NOMO-1 treated with dmso at 0.1 percent for 144 hours (cell line): ENCODE results near the gene DUT.

Experiments
- DNase-seq: peaks from one replicate; lab custom pipeline; 2025; ENCODE audit not compliant: unreplicated experiment; lab: John Stamatoyannopoulos, UW

The DUT gene

DNA sequence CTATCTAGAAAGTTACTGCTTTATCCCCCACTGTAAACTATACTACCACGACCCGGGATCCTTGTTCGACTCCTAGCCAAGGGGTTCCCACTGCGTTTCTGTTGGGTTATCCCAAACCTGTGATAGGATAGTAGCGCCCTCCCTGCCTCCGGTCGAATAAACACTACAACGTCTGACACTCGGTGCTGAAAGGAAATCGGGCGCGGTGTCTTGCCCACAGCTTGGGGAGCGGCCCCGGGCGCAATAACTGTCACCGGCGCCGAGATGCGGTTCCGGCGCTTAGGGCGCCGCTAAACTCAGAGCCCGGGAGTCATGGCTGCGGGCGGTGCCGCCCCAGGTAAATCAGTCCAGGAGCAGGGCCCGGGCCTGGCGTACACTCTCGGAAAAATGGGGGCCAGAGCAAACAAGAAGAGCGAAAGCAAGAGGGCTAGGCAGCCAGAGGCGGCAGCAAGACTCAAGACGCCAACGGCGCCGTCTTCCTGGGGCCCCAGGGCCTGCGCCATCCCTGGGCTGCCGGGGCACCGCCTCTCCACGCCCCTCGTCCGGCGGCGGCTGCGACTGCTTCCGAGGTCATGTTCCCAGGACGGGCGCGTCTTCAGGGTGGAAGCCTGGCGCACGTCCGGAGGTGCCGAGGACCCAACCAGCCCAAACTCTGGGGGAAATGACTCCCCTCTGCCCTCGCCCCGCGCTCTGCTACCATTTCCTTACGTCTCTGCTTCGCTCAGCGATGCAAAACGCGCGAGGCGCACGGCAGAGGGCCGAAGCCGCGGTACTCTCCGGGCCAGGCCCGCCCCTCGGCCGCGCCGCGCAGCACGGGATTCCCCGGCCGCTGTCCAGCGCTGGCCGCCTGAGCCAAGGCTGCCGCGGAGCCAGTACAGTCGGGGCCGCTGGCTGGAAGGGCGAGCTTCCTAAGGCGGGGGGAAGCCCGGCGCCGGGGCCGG is at the start of gene DUT:
Gene DUT, plus strand, starts transcription at position 575 of the 941 bp plus-strand sequence. Its CDS starts 87 bp downstream, at position 662.
- DNase-seq: peak; percentile 56

DNA sequence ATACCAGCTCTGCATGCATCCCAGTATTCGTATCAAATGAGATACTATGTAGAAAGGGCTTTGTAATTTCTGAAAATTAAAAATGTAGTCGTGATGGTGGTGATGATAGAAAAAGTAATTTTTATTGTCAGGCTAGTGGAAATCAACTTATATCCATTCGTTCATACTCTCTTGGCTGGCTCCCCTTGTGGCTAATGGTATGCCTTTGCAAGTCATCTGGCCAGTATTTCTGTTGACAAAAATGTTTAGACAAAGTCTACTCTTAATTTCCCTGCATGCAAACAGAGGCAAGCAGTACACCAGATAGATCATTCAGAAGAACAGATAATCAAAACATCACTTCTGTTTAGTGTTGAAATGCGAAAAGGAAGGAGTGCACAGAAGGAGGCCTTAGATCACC is 49.6 kb upstream of the DUT start:
- no peak for DNase-seq

DNA sequence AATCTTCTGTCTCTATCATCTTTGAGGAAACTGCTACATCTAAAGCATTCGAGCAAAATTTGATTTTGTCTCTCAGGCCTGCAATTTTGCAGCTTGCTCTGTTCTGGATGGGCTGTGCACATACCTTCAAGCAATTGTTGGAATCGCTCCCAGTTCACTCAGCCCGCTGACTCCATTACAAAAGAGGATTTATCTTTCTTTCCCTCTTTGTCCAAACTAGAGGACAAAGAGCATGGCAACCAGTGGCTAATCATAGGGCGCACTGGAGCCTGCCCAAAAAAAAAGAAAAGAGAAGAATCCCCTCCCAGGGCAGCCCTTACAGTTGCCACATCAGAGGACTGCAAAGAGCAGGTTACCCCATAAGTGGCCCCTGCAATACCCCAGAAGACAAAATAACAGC is 49.0 kb upstream of the DUT start:
- DNase-seq: no peak

DNA sequence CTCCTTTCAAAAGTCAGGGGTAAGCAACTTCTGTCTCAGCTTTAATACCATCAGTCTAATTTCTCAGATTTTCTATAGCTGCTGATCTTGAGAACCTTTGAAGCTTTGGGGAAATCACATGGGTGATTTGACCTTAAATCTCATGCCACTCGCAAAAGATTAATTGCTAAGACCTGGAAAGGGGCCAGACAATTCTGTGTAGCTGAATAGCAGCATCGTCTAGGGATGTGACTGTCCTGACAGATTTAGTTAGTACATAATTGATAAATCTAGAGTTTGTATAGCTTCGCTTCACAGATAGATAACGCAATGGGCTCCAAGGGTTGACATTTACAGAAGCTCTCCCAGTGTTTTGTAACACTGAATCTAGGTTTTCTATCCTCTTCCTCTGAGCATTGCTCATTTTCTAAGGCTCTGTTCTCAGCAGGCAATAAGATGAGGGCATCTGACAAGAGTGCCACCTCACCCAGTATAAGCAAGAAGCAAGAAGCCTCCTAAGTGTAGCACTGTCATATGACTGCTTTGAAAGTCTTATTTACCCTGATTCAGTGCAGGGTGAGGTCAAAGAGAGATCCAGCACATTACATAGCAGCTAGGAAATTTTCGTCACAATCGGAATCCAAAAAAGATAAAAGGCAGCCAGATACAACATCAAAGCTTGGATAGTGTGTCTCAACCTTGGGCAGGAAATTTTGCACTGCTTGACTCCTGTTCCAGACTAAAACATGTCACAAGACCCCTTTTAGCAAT is 47.7 kb upstream of the DUT start:
- no peak for DNase-seq

DNA sequence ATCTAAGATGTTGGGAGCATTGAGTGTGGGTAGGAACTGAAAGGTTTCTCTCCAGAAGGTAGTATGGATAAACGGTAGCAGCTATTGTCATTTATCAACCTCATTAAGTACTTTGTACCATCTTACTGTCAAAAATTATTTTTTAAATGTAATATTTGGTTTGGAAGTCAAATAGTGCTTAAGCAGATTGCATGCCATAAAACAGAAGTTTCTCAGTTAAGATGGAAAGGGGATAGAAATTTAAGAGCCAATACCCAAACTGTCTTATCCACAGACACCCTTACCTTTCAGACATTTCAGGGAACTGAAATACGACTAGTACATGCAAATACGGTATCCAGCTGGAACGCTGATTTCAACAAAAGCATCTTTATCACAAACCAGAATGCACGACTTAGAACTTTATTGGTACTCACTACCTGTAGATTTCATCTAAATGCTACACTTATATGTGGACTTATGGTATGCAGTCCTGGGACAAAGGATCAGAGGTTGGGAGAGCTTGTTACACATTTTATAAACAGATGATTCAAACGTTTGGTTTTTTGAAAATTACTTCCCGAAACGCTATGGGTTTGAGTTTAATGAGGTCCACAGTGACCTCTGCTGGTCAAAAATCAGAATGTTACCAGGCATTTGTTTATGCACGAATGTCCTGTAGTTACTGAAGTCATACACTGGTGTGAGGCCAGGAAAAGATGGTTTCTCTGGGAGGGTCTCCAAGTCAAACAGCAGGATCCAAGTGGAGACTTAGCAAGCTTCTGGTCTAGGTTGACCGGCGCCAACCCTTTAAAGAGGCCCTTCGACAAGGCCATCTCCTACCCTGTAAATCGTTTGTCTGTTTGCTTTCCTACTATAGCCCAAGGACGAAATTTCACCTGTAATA is 45.7 kb upstream of the DUT start:
- DNase-seq: peak; percentile 9

DNA sequence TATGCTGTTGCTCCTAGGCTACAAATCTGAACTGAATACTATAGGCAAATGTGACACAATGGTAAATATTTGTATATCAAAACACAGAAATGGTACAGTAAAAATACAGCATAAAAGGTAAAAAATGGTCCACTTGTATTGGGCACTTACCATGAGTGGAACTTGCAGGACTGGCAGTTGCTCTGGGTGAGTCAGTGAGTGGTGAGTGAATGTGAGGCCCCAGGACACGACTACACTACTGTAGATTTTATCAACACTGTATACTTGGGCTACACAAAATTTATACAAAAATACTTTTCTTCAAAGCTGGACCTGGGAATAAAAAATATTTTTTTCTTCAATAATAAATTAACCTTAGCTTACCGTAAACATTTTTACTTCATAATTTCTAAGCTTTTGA is 41.6 kb upstream of the DUT start:
- no peak for DNase-seq

DNA sequence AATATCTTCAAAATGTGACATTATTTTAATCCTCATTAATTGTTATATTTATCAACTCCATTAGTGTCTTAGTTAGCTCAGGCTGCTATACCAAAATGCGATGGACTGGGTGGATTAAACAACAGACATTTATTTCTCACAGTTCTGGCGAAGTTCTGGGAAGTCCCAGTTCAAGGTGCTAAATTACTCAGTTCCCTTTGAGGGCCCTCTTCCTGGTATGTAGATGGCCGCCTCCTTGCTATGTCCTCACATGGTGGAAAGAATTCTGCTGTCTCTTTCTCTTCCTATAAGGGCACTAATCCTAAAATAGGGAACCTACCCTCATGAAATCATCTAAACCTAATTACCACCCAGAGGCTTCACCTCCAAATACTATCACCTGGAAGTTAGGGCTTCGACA is 38.8 kb upstream of the DUT start:
- DNase-seq: no peak

DNA sequence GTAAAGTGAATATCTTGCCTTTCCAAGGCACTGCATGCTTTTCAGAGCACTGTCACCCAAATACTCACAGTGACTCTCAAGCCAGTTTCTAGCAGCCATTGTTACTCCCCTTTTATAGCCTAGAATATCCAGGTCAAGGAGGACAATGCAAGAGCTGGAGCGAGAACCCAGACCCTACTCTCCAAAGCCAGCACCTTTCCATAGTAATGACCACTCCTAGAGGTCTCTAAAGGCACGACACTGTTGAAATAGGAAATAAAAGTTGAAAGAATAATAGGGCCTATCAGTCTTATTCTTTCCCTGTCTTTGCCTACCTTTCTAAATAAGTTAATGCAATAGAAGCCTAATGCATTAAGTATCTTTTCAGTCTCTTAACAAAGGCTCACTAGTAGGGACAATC is 33.6 kb upstream of the DUT start:
- no peak for DNase-seq

DNA sequence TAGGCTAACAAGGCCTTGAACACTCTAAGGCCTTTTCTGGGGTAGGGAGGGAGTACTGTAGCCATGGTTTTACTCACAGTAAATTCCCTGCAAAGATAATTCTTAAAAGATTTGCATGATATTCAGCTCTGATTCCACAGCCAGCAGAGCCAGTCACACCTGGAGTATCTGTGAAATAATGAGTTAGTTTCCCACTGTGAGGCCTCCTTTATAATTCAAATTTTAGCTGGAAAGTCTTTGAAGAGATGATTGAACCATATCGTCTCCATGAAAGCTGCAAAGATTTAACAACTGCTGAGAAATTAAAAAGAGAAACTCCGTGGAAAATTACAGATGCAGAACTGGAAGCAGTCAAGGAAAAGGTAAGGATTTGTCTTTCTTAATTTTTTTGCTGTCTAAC is 32.3 kb upstream of the DUT start:
- DNase-seq: no peak

DNA sequence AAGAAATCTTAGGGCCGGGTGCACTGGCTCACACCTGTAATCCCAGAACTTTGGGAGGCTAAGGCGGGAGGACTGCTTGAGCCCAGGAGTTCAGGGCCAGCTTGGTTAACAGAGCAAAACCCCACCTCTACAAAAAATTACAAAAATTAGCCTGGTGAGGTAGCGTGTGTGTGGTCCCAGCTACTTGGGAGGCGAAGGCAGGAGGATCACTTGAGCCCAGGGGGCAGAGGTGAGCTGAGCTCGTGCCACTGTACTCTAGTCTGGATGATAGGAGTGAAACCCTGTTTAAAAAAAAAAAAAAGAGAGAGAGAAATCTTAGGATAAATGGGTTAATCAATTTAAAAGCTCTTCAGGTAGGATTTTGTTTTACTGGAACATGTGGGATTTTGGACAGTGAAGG is 31.2 kb upstream of the DUT start:
- no peak for DNase-seq

DNA sequence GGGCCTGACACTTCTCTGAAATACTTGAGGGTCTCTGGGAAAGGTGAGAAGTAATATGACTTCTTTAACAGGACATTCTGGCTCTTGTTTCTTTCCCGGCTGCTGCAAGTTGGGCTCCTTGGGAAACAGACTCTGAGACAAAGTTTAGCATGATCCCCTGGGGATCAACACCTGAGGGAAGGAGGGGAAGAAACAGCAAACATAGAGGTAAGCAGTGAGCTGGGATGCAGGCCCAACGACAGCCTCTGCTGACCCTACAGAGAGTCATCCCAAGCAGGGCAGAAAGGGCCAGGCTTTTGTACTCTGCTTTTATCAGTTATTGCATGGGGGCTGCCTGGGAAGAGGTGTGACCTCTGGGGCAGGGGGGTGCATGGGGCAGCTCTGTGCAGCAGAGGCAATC is 26.8 kb upstream of the DUT start:
- no peak for DNase-seq

DNA sequence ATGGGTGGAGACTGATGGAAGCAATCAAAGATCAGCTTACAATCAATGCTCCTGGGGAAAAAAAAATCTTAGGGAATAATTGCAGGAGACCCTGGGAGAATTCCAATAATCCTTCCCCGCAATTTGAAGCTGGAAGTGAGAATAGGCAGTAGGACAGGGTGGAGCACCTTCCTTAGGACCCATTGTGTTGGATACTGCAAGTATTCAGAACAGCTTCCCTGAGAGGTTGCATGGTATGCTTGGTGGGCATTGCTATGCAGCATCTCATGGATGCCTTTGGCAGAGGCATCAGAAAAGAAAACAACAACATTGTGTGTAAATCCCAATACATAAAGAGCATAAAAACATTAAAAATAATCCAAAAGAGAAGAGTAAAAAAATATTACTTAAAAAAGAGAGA is 24.6 kb upstream of the DUT start:
- DNase-seq: no peak

DNA sequence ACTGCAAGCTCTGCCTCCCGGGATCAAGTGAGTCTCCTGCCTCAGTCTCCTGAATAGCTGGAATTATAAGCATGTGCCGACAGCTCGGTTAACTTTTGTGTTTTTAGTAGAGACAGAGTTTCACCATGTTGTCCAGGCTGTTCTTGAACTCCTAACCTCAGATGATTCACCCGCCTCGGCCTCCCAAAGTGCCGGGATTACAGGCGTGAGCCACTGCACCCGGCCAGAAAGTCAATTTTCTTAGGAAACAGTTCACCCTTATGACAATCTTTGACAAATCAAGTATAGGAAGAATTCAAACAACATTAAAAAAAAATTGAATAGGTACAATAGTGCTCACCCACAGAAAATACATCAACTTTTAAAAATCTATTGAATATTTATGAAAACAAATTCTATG is 23.6 kb upstream of the DUT start:
- DNase-seq: no peak

DNA sequence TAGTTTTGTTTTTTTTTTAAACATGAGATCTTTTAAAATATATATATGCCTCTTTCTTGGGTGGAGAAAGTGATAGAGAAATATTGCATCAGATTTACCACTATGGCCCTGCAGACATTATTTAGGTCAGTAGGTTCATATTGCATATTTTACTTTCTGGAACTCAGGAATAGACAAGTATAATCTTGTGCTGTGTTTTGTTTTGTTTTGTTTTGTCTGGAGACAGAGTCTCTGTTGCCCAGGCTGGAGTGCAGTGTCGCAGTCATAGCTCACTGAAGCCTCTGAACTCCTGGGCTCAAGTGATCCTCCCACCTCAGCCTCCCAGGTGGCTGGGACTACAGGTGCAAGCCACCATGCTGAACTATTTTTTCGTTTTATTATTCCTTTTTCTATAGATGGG is 21.5 kb upstream of the DUT start:
- DNase-seq: no peak

DNA sequence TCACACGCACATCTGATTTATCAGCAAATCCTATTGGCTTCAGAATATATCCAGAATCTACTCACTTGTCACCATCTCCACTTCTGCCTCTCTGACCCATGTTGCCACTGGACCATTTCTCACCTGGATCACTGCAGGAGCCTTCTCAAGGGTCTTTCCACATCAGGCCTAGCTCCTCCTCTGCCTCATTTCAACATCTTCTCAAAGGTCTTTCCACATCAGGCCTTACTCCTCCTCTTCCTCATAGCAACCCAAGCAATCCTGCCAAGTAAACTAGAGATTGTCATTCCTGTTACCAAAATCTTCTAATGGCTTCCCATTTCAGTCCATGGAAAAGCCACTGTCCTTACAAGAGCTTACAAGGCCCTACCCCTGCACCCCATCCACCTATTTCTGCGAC is 18.0 kb upstream of the DUT start:
- DNase-seq: no peak

DNA sequence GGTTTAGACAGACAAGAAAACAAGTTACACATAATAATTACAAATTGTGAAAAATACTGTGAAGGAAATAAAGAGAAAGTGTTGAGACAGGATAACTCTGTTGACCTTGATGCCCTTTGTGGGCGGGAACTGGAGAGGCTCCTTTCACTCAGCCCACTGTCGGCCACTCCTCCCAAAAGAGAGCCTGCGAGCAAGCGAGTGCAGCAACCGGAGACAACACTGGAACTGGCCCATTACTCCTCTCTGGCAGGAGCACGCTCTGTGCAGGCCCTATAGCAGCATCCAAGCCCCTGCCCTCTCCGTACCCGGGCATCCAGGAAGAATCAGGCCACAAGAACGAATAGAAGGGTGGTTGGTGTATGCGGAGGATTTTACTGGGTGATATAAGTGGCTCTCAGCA is 16.2 kb upstream of the DUT start:
- DNase-seq: no peak

DNA sequence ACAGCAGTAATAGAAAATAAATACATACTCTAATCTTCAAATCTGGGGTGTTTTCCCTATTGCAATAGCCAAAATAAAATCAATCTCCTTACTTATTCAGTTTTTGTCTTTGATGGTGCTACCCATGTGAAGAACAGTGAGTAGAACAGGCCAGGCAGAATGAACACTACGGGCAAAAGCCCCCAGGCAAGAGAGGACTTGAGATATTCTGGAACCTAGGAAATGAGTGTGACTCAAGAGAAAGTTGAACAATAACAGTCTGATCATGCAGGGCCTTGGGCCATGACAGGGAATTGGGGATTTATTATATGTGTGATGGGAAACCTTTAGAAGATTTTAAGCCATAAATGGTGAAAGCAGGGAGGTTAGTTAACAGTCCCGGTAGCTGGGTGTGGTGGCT is 14.0 kb upstream of the DUT start:
- no peak for DNase-seq

DNA sequence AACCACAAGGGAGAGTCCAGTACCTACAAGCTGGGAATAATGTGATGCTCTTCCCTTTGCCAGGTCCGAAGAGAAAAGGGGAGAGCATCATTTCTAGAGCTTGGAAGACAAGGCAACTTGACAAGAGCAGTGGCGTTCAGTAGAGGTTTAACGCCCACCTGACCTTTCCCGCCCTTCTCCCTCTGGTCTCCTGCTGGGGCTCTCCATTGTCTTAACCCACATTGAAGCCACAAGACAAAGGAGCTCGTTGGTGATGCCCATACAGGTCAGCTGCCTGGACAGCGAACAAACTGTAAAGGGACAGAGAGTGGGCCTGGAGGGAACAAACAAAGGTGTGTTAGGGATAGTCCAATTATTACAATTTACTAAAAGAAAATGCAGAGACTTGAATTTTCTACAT is 13.1 kb upstream of the DUT start:
- DNase-seq: no peak

DNA sequence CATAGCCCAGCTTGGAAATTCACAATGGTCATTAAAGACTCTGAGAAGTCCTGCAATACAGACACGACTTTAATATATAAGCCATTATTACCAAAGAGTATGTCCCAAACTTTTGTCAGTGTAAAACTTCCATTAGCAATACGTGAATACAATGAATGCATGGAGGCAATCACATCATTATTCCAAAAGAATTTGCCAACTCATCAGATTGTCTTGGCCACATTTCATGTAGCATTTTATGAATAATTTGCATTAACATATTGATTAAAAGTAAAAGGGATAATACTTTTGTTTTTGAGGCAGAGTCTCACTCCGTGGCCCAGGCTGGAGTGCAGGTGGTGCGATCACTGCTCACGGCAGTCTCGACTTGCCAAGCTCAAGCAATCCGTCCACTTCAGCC is 7.9 kb upstream of the DUT start:
- no peak for DNase-seq

DNA sequence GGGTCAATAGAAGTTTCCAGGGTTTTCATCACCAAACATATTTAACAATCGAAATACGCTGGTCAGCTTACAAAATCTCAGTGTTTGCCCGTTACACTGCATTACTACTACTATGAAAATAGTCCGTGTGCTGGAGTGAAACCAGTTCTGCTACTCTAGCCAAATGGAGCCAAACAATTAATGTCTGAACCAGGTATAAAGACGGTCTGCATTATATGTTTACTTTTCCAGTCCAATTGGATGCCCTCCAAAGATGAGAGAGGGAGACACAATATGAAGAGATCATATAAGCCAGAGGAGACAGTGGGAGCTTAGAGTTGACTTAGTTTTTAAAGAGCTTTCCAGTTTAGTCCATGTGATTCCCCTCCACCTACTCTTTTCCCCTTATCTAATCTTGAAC is 6.3 kb upstream of the DUT start:
- no peak for DNase-seq

DNA sequence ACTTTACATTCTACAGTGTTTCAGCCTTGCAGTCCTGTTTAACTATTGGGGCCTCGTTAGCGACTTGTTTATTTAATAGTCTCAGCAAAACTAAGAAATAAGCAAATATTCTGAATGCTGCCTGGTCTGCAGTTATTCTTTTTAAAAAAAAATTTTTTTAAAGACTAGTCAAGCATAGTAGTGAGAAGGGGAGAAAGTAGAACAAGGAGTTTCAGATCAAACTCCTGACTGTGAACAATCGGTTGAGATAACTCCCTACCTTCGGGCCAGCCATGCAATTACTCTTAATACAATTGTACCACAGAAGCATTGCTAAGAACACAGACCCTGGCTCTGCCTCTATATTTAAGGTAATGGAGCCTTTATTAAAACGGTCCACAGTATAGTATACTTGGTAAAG is 5.8 kb upstream of the DUT start:
- DNase-seq: no peak
